SKM-1 treated with dmso at 0.1 percent for 144 hours (cell line): Measurements from ENCODE around the gene SPDYE5.

Experiments
- DNase-seq: peaks from one replicate; lab custom pipeline; 2025; ENCODE audit not compliant: unreplicated experiment; lab: John Stamatoyannopoulos, UW

SPDYE5 gene

GRCh38 chr7:75536491-75536890, 44.4 kb downstream of the SPDYE5 start:
- DNase-seq, result no peak

- no peak for DNase-seq
Measured at GRCh38 chr7:75536940-75537538, 44.9 kb downstream of the SPDYE5 start.

GRCh38 chr7:75537731-75538130, 45.6 kb downstream of the SPDYE5 start:
- DNase-seq, result no peak

DNA sequence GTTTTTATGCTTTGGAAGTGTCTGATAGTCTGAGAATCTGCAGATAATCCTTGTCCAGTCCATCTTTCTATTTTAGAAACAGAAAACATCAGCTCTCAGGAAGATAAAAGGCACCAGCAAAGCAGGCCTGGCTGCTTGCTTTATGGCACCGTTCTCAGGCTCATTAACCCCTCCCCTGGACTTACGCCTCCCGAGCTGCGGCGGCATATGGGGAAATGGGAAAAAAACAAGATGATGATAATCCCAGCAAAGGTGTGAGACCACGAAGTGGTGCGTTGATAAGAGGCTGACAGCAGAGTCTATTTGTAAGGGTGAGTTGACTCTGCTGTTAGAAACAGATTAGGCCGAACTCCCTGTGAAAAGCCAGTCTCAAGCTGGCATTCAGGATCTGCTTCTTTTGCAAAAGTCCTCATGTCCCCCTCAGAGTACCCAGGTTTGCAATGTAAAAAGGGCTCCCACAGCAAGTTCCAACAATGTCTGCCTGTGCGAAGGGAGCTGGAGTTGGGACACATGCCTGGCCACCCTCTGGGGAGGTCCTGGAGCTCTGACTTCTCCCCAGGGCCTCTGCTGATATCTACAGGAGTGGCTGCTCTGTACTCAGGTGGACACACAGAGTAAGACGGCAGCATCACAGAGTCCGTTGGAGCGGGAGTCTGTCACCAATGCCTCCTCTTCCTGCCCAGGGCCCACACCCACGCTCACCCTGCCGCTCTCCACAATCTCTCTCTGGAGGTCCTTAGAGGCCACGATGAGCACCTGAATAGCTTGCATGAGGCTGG, 54.3 kb downstream of the SPDYE5 start:
- DNase-seq, result no peak
